Lung (tissue), 12 donors: ENCODE measurements around the gene ABHD15. TPM values are rescaled to one million over a fixed set of nuclear protein-coding genes. Genes with fewer than 3 reads are reported as not detected.
"Not testable (repeated sequence)": the region's sequence is repeated elsewhere in the genome, so short reads cannot be mapped to it uniquely, and the experiment has no call there.

Experiments
- ATAC-seq: fragments of 200-7000 bp; cut with Tn5 transposase; one replicate; pipeline ENCODE4 v1.9.1; 2020; ENCODE audit warnings: moderate number of reproducible peaks; ENCODE audit not compliant: insufficient read depth, low FRiP score
- DNase-seq, 3 donors: peaks; one replicate each; pipeline ENCODE4 v3.0.0-alpha.2; 2013 to 2017
- H3K27ac ChIP-seq, 2 donors: one replicate each; pipeline ENCODE4 v1.5.1; 2013; ENCODE audit warnings: mild to moderate bottlenecking in 2 of 2, moderate library complexity in 2 of 2, control low read depth in 1 of 2, inconsistent platforms in 1 of 2, low read depth in 1 of 2, low read length in 1 of 2
- H3K27me3 ChIP-seq, 3 donors: one replicate each; pipeline ENCODE4 v1.5.1; 2013; ENCODE audit warnings: low read length in 2 of 3; ENCODE audit not compliant: control insufficient read depth in 3 of 3, insufficient read depth in 3 of 3
- H3K36me3 ChIP-seq, 4 donors: one replicate each; pipeline ENCODE4 v1.5.1; 2013; ENCODE audit warnings: low read length in 4 of 4, mild to moderate bottlenecking in 1 of 4, moderate library complexity in 1 of 4; ENCODE audit not compliant: control insufficient read depth in 4 of 4, insufficient read depth in 4 of 4
- H3K4me1 ChIP-seq, 5 donors: one replicate each; pipeline ENCODE4 v1.5.1; 2013; ENCODE audit warnings: low read length in 5 of 5, mild to moderate bottlenecking in 2 of 5, moderate library complexity in 1 of 5; ENCODE audit not compliant: control insufficient read depth in 5 of 5, insufficient read depth in 5 of 5
- H3K4me3 ChIP-seq: one replicate; pipeline ENCODE4 v1.5.1; 2013; ENCODE audit warnings: mild to moderate bottlenecking, control low read depth, moderate library complexity
- H3K9ac ChIP-seq, 2 donors: one replicate each; pipeline ENCODE4 v1.5.1; 2013; ENCODE audit warnings: low read length in 2 of 2, control low read depth in 1 of 2; ENCODE audit not compliant: insufficient read depth in 1 of 2
- H3K9me3 ChIP-seq, 4 donors: one replicate each; pipeline ENCODE4 v1.5.1; 2013; ENCODE audit warnings: low read length in 3 of 4, mild to moderate bottlenecking in 1 of 4, moderate library complexity in 1 of 4; ENCODE audit not compliant: control insufficient read depth in 4 of 4, insufficient read depth in 3 of 4
- WGBS, 2 donors: extraction: QIAGEN DNeasy Blood & Tissue Kit; methylation state at CpG; one replicate each; pipeline ENCODE4 v1.1.7; 2013; 5-methylcytosine and 5-hydroxymethylcytosine counted together
- polyA plus RNA-seq, 2 donors: library from polyadenylated mRNA; stranded (reverse); fragments of 200-250 nt; gene quantifications; one replicate each; pipeline ENCODE4 v1.2.1, GENCODE V29; 2013
- total RNA-seq, 2 donors: library from RNA; depleted of rRNA in 1 of 2; stranded (reverse); fragments of >200 nt in 1 of 2; gene quantifications; one replicate each; pipeline ENCODE4 v1.2.1, GENCODE V29; 2014 to 2021
- TF ChIP-seq, protein P1 (sequence below): IDR thresholded peaks from 2 replicates; pipeline ENCODE4 v1.5.1; 2012; ENCODE audit warnings: mild to moderate bottlenecking; ENCODE audit errors: control extremely low read depth, extremely low read depth
- donor health status: control.
- donor health status: control.
- donor health status: Bipolar disorder and iron deficiency.
- donor health status: healthy.
- donor health status: DM: yes; HTN: yes; CAD: no.

Gene ABHD15
- total and polyA plus RNA-seq, 4 donors = 4.0 to 10.5 (median 5.2) TPM

GRCh38 chr17:29560316-29560715 is 6.5 kb downstream of the ABHD15 start:
- H3K9ac ChIP-seq = no peak overlapping the region
- no peak for DNase-seq
- H3K36me3 ChIP-seq = peaks cover 0 to 2% (median 0%) of the 10 kb centered on the region in 4 donors
- no peak overlapping the region for H3K4me3 ChIP-seq
- ATAC-seq = no peak
- WGBS, 2 donors = 33 to 76% methylated on average over 6 of the region's 6 CpGs
- H3K4me1 ChIP-seq = peaks cover 0 to 24% (median 5%) of the 10 kb centered on the region in 5 donors
- H3K27ac ChIP-seq = no peak overlapping the region
- H3K27me3 ChIP-seq = peaks cover 0 to 3% (median under 1%) of the 10 kb centered on the region in 3 donors
- TF ChIP-seq, protein P1, sequence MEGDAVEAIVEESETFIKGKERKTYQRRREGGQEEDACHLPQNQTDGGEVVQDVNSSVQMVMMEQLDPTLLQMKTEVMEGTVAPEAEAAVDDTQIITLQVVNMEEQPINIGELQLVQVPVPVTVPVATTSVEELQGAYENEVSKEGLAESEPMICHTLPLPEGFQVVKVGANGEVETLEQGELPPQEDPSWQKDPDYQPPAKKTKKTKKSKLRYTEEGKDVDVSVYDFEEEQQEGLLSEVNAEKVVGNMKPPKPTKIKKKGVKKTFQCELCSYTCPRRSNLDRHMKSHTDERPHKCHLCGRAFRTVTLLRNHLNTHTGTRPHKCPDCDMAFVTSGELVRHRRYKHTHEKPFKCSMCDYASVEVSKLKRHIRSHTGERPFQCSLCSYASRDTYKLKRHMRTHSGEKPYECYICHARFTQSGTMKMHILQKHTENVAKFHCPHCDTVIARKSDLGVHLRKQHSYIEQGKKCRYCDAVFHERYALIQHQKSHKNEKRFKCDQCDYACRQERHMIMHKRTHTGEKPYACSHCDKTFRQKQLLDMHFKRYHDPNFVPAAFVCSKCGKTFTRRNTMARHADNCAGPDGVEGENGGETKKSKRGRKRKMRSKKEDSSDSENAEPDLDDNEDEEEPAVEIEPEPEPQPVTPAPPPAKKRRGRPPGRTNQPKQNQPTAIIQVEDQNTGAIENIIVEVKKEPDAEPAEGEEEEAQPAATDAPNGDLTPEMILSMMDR = no peak
- no peaks in the 10 kb centered on the region for H3K9me3 ChIP-seq

DNA sequence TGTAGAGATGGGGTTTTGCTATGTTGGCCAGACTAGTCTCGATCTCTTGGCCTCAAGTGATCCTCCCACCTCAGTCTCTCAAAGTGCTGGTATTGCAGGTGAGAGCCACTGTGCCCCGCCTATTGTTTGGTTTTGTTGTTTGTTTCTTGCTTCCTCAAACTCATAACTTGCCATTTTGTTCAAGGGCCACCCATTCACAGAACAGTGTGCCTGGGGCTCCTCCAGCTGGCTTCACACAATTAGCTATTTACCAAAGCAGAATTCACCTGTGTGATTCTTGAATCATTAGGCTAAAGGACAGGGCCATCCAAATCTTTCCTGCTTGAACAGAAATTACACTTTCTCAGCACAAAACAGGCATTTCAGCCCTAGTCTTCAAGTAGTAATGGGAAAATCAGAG is 7.2 kb downstream of the ABHD15 start:
- DNase-seq = no peak
- TF ChIP-seq, protein P1 = no peak
- H3K4me1 ChIP-seq = peaks cover 0 to 24% (median 5%) of the 10 kb centered on the region in 5 donors
- no peak overlapping the region for H3K27ac ChIP-seq
- no peak overlapping the region for H3K9ac ChIP-seq
- H3K36me3 ChIP-seq = peaks cover 0 to 2% (median 0%) of the 10 kb centered on the region in 4 donors
- no peak overlapping the region for H3K4me3 ChIP-seq
- 80 to 87% methylated on average over 2 of the region's 2 CpGs for WGBS, 2 donors
- H3K9me3 ChIP-seq = no peaks in the 10 kb centered on the region
- peaks cover 0 to under 1% (median 0%) of the 10 kb centered on the region in 3 donors for H3K27me3 ChIP-seq
- no peak for ATAC-seq

GRCh38 chr17:29558139-29558538 is 8.7 kb downstream of the ABHD15 start:
- 95 to 96% methylated on average over 5 of the region's 5 CpGs for WGBS, 2 donors
- ATAC-seq, H3K9me3 ChIP-seq, H3K4me3 ChIP-seq, H3K9ac ChIP-seq, DNase-seq, H3K36me3 ChIP-seq, H3K27ac ChIP-seq, H3K27me3 ChIP-seq: not testable (repeated sequence)
- peaks cover 0 to 24% (median 5%) of the 10 kb centered on the region in 5 donors for H3K4me1 ChIP-seq

DNA sequence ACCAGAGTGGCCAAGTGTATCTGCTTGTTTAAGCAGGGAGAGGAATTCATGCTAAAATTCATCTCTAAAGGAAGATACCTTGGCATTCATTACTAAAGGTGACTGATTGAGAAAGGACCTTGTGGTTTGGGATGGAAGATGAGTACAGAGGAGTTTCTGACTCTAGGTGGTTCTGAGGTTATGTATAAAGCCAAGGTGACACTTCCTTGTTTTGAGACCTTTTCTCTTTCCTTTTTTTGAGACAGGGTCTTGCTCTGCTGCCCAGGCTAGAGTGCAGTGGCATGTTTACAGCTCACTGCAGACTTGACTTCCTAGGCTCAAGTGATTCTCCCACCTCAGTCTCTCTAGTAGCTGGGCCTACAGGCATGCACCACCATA is 9.1 kb downstream of the ABHD15 start:
- Histone ChIP-seq H3K9ac (no peak overlapping the region), H3K27ac (no peak overlapping the region), H3K4me3 (no peak overlapping the region), H3K9me3 (no peaks in the 10 kb centered on the region), H3K27me3 (no peaks in the 10 kb centered on the region), H3K36me3 (peaks cover 0 to 2% (median 0%) of the 10 kb centered on the region in 4 donors), H3K4me1 (peaks cover 0 to 24% (median 5%) of the 10 kb centered on the region in 5 donors)
- DNase-seq = no peak
- TF ChIP-seq, protein P1 = no peak
- no peak for ATAC-seq
